Measurements from ENCODE around the gene RPL22. TPM values are rescaled to one million over a fixed set of nuclear protein-coding genes. Genes with fewer than 3 reads are reported as not detected.

Gene RPL22
- total and polyA plus RNA-seq, 2 of the 8 experiments (the other 6 are each of a cell fraction or from before 2014, with no cell fraction given) = 133 to 521 TPM

DNA sequence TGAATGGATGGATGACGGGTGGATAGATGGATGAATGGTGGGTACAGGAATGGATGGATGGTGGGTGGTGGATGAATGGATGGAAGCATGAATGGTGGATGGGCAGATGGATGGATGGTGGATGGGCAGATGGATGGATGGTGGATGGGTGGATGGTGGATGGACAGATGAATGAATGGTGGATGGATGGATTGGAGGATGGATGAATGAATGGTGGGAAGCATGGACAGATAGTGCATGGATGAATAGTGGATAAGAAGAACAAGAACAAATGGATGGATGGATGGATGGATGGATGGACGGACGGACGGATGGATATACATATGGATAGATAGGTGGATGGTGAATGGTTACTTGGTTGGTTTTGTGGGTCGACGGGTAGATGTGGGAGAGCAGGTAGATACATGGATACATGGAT is 24.0 kb downstream of the RPL22 start:
- H3K14ac ChIP-seq (ENCODE audit: insufficient read length) = no peak overlapping the region
- ChIA-PET CTCF (ENCODE audit: partially characterized antibody) (no interaction called here), POLR2A (ENCODE audit: partially characterized antibody) (no interaction called here)
- no peaks in the 10 kb centered on the region for H3K79me2 ChIP-seq (ENCODE audit: control insufficient read depth in 1 of 2, insufficient read depth in 2 of 2, low read length in 2 of 2)
- no peak for TF ChIP-seq JUND (IDR thresholded peaks at IDR 0.05; ENCODE audit: low read length)
- TF ChIP-seq RFX5 (IDR thresholded peaks at IDR 0.05; ENCODE audit: borderline replicate concordance, low read depth, low read length) = no peak
- no peak for TF ChIP-seq RNF2 (IDR thresholded peaks at IDR 0.05; ENCODE audit: borderline replicate concordance, low read depth, low read length, missing control alignments, poor library complexity, severe bottlenecking)
- no peak for TF ChIP-seq NRF1 (IDR thresholded peaks at IDR 0.05; ENCODE audit: low read depth, low read length)
- TF ChIP-seq HDAC6 (IDR thresholded peaks at IDR 0.05; ENCODE audit: low read depth, low read length) = no peak
- no peak for TF ChIP-seq KDM1A (IDR thresholded peaks at IDR 0.05; ENCODE audit: borderline replicate concordance, low read length)
- TF ChIP-seq SAP30 (IDR thresholded peaks at IDR 0.05; ENCODE audit: insufficient read depth, insufficient replicate concordance, low read length) = no peak
- TF ChIP-seq SRF (IDR thresholded peaks at IDR 0.05; ENCODE audit: low read depth, low read length) = no peak
- no peak for TF ChIP-seq SIX5 (IDR thresholded peaks at IDR 0.05; ENCODE audit: low read depth, low read length)
- H3K23me2 ChIP-seq (ENCODE audit: low read depth, low read length) = peaks cover 21% of the 10 kb centered on the region; the same call in 1 of the 2 replicates
- no peak overlapping the region for H4K5ac ChIP-seq (ENCODE audit: insufficient read length, low read depth, low read length)
- no peak overlapping the region for H3K4me3 ChIP-seq (ENCODE audit: extremely low read depth in 1 of 4, insufficient read depth in 2 of 4, low read depth in 3 of 4, low read length in 4 of 4)
- 87% methylated on average over 6 of the region's 6 CpGs; no CpG with 5 or more reads in 1 of the 2 experiments for WGBS, 2 experiments (ENCODE audit: extremely low coverage in 1 of 2, insufficient coverage in 1 of 2, insufficient read length in 1 of 2, insufficient replicate concordance in 2 of 2, low coverage in 1 of 2, low lambda C conversion rate in 2 of 2, missing lambda C conversion rate in 1 of 2)
- no peak overlapping the region for H2BK5ac ChIP-seq (ENCODE audit: low read depth, low read length)
- no peak overlapping the region for H3K18ac ChIP-seq (ENCODE audit: extremely low read depth, low read length)
- no peak overlapping the region for H2BK120ac ChIP-seq (replicated peaks; ENCODE audit: low read depth, low read length)
- H3K4me2 ChIP-seq (ENCODE audit: insufficient read depth in 1 of 2, low read depth in 2 of 2, low read length in 2 of 2) = no peak overlapping the region
- no peak overlapping the region for H4K91ac ChIP-seq (replicated peaks; ENCODE audit: insufficient read length, low read length)
- H3K36me3 ChIP-seq (ENCODE audit: control insufficient read depth in 2 of 4, insufficient read depth in 4 of 4, low read length in 3 of 4) = no peaks in the 10 kb centered on the region
- no peak overlapping the region; a peak in 1 of 7 replicates for H3K9ac ChIP-seq (replicated peaks in 1 of 4; ENCODE audit: extremely low read depth in 1 of 4, low read depth in 3 of 4, low read length in 3 of 4)
- H3K4ac ChIP-seq (replicated peaks; ENCODE audit: insufficient read length, low read depth, low read length) = no peak overlapping the region
- peaks cover 0 to 7% (median 0%) of the 10 kb centered on the region in 4 experiments; a peak in 4 of 7 replicates for H3K4me1 ChIP-seq (replicated peaks in 1 of 4; ENCODE audit: control insufficient read depth in 3 of 4, insufficient read depth in 4 of 4, low read length in 3 of 4)
- H2AK5ac ChIP-seq (ENCODE audit: low read depth, low read length) = peak overlapping the region; percentile 39; the same call in 1 of the 2 replicates
- no peak overlapping the region for H2BK20ac ChIP-seq (ENCODE audit: low read length)
- no peaks in the 10 kb centered on the region for H3K9me3 ChIP-seq (ENCODE audit: insufficient read depth in 2 of 2, low read depth in 1 of 2, low read length in 1 of 2)
- peaks cover 0 to 20% of the 10 kb centered on the region in 2 experiments for H4K20me1 ChIP-seq (replicated peaks in 1 of 2; ENCODE audit: control insufficient read depth in 1 of 2, insufficient read depth in 2 of 2, low read length in 2 of 2)
- H3K56ac ChIP-seq (replicated peaks; ENCODE audit: insufficient read length, low read depth, low read length) = peak overlapping the region; percentile 86
- peaks cover 19 to 45% (median 36%) of the 10 kb centered on the region in 4 experiments for H3K27me3 ChIP-seq (replicated peaks in 1 of 4; ENCODE audit: control insufficient read depth in 3 of 4, extremely low read depth in 1 of 4, insufficient read depth in 3 of 4, low read length in 3 of 4)
- H2BK12ac ChIP-seq (ENCODE audit: low read depth, low read length) = no peak overlapping the region
- FAIRE-seq = no peak
- no peak overlapping the region for H4K8ac ChIP-seq (ENCODE audit: extremely low read depth, insufficient read depth, low read length)
- H2AFZ ChIP-seq (ENCODE audit: low read length) = no peak overlapping the region
- no peak overlapping the region for H3K27ac ChIP-seq (ENCODE audit: low read depth, low read length)
- H3K79me1 ChIP-seq (ENCODE audit: low read depth, low read length) = no peaks in the 10 kb centered on the region
- no peak overlapping the region for H3K23ac ChIP-seq (ENCODE audit: insufficient read length)
- no peak for DNase-seq (ENCODE audit: low read depth in 1 of 2, low spot score in 2 of 2)
- no peak overlapping the region for H2BK15ac ChIP-seq (ENCODE audit: low read length)
